A673 (cell line): ENCODE measurements around the gene TLE3. TPM values are rescaled to one million over a fixed set of nuclear protein-coding genes. Genes with fewer than 3 reads are reported as not detected.

Source experiments
- BruUV-seq: library from RNA; stranded (reverse); fragments of 400-500 nt; replicated peaks from 2 replicates; lab custom pipeline; 2021; lab: Mats Ljungman, UMichigan
- CTCF ChIA-PET: fragments of 300-600 bp; sonication (Branson Sonifier 250); formaldehyde crosslinking; loops from one replicate; lab custom pipeline; 2022; ENCODE audit warnings: antibody characterized with exemption; lab: Charles Lee
- POLR2A ChIA-PET: fragments of 300-600 bp; sonication (Branson Sonifier 250); formaldehyde crosslinking; loops from one replicate; lab custom pipeline; 2022; ENCODE audit warnings: antibody characterized with exemption; ENCODE audit not compliant: low non-redundant PET; lab: Charles Lee
- DNase-seq: peaks from one replicate; pipeline ENCODE4 v3.0.0-alpha.2; 2015; ENCODE audit warnings: low spot score
- H3K27ac ChIP-seq: fragments of 200-600 bp; sonication (generic); 2 replicates; pipeline ENCODE4 v1.5.1; 2016; ENCODE audit warnings: mixed run types, low read depth, mild to moderate bottlenecking, mixed read lengths, antibody characterized with exemption, low read length; ENCODE audit not compliant: poor library complexity, severe bottlenecking
- H3K27me3 ChIP-seq: fragments of 200-600 bp; sonication (generic); replicated peaks from 2 replicates; pipeline ENCODE4 v1.6.1; 2017; ENCODE audit warnings: mixed run types, low read depth, mild to moderate bottlenecking, mixed read lengths, antibody characterized with exemption, low read length; ENCODE audit not compliant: insufficient read depth, poor library complexity
- H3K36me3 ChIP-seq: fragments of 200-600 bp; sonication (generic); 2 replicates; pipeline ENCODE4 v1.6.1; 2016; ENCODE audit warnings: mixed run types, mild to moderate bottlenecking, mixed read lengths, antibody characterized with exemption, low read length; ENCODE audit not compliant: insufficient read depth, poor library complexity, severe bottlenecking
- H3K4me1 ChIP-seq: fragments of 200-600 bp; sonication (generic); 2 replicates; pipeline ENCODE4 v1.6.1; 2017; ENCODE audit warnings: mixed run types, mild to moderate bottlenecking, mixed read lengths, antibody characterized with exemption, low read length; ENCODE audit not compliant: insufficient read depth, poor library complexity, severe bottlenecking
- H3K4me3 ChIP-seq: fragments of 200-600 bp; sonication (generic); 2 replicates; pipeline ENCODE4 v1.5.1; 2016; ENCODE audit warnings: low read depth, mixed run types, mild to moderate bottlenecking, mixed read lengths, low read length; ENCODE audit not compliant: poor library complexity, severe bottlenecking
- H3K9me3 ChIP-seq: fragments of 200-600 bp; sonication (generic); 2 replicates; pipeline ENCODE4 v1.6.1; 2016; ENCODE audit warnings: mixed run types, low read depth, mild to moderate bottlenecking, mixed read lengths, antibody characterized with exemption, low read length; ENCODE audit not compliant: poor library complexity, severe bottlenecking
- CTCF ChIP-seq: fragments of 300-800, 200-600 bp; sonication (generic); conservative IDR thresholded peaks from 2 replicates; pipeline ENCODE4 v1.5.1; 2017; ENCODE audit warnings: low read depth, mild to moderate bottlenecking, antibody characterized with exemption, low read length, moderate library complexity, mixed read lengths
- EZH2 ChIP-seq: fragments of 200-600 bp; sonication (generic); IDR thresholded peaks from 2 replicates; pipeline ENCODE4 v1.6.1; 2017; ENCODE audit warnings: borderline replicate concordance, low read depth, mild to moderate bottlenecking, mixed read lengths, antibody characterized with exemption, low read length; ENCODE audit not compliant: poor library complexity, severe bottlenecking
- intact Hi-C: fragments of 100-400 bp; cut with micrococcal nuclease; formaldehyde crosslinking; loops from one replicate; pipeline ENCODE4 v1.10.0; 2022; ENCODE audit not compliant: unreplicated experiment
- total RNA-seq: library from RNA; stranded (reverse); gene quantifications from 2 replicates; pipeline ENCODE4 v1.2.3, GENCODE V29; 2021

Gene TLE3
- total RNA-seq, 1 experiment from 2014 or later, result 90.4 TPM

GRCh38 chr15:70094690-70095311 lies 2.9 kb downstream of the TLE3 start:
- DNase-seq, result peak; percentile 32
- Histone ChIP-seq H3K36me3 (peaks cover 45% of the 10 kb centered on the region), H3K4me1 (peaks cover 53% of the 10 kb centered on the region), H3K27me3 (no peaks in the 10 kb centered on the region), H3K27ac (peak overlapping the region; percentile 97), H3K9me3 (no peaks in the 10 kb centered on the region), H3K4me3 (peak overlapping the region; percentile 76)
- ChIA-PET POLR2A (interaction anchor here (0.7 kb wide), 1 partner anchor 758 kb away, joined by 5 read pairs; no protein-coding TSS in a partner anchor), CTCF (no interaction called here)
- no peak for TF ChIP-seq EZH2
- no peak for TF ChIP-seq CTCF
- BruUV-seq, result no TSS peak
- intact Hi-C loops, result loop anchor here (5.0 to 10.0 kb wide), 4 partner anchors 72 to 380 kb away; no protein-coding TSS in a partner anchor

GRCh38 chr15:70093481-70094319 lies 4.0 kb downstream of the TLE3 start:
- DNase-seq, result no peak
- H3K4me3 ChIP-seq, result peak overlapping the region; percentile 26
- ChIA-PET CTCF (no interaction called here), POLR2A (interaction anchor here (0.7 kb wide), 1 partner anchor 759 kb away, joined by 5 read pairs; no protein-coding TSS in a partner anchor)
- TF ChIP-seq EZH2, result no peak
- TF ChIP-seq CTCF, result no peak
- no peaks in the 10 kb centered on the region for H3K27me3 ChIP-seq
- BruUV-seq, result TSS peak; percentile 10
- intact Hi-C loops, result loop anchor here (10.0 kb wide), 2 partner anchors 269 to 381 kb away; no protein-coding TSS in a partner anchor
- H3K4me1 ChIP-seq, result peaks cover 62% of the 10 kb centered on the region
- no peaks in the 10 kb centered on the region for H3K9me3 ChIP-seq
- H3K27ac ChIP-seq, result peak overlapping the region; percentile 65
- peaks cover 49% of the 10 kb centered on the region for H3K36me3 ChIP-seq

- no peaks in the 10 kb centered on the region for H3K27me3 ChIP-seq
These were observed 4.6 kb downstream of the TLE3 start for GRCh38 chr15:70093070-70093469.

More at GRCh38 chr15:70093070-70093469, 4.6 kb downstream of the TLE3 start:
- BruUV-seq, result no TSS peak
- Histone ChIP-seq H3K36me3 (peaks cover 50% of the 10 kb centered on the region), H3K4me1 (peaks cover 65% of the 10 kb centered on the region), H3K4me3 (peak overlapping the region; percentile 26), H3K27ac (peak overlapping the region; percentile 65), H3K9me3 (no peaks in the 10 kb centered on the region)
- peak; percentile 75 for DNase-seq
- ChIA-PET CTCF (no interaction called here), POLR2A (no interaction called here)
- intact Hi-C loops, result loop anchor here (10.0 kb wide), 2 partner anchors 268 to 382 kb away; no protein-coding TSS in a partner anchor
- TF ChIP-seq EZH2 (no peak), CTCF (0 out of 2 replicates have a peak, but pooled peaks have one; percentile 25)
